GM12801 (cell line): ENCODE measurements around the gene TBC1D2.

Source experiments
- TF ChIP-seq, protein P1 (sequence below): IDR thresholded peaks from one replicate; pipeline ENCODE4 v1.5.1; 2011; ENCODE audit warnings: control low read depth; ENCODE audit not compliant: insufficient read length; ENCODE audit errors: extremely low read depth

The TBC1D2 gene

DNA sequence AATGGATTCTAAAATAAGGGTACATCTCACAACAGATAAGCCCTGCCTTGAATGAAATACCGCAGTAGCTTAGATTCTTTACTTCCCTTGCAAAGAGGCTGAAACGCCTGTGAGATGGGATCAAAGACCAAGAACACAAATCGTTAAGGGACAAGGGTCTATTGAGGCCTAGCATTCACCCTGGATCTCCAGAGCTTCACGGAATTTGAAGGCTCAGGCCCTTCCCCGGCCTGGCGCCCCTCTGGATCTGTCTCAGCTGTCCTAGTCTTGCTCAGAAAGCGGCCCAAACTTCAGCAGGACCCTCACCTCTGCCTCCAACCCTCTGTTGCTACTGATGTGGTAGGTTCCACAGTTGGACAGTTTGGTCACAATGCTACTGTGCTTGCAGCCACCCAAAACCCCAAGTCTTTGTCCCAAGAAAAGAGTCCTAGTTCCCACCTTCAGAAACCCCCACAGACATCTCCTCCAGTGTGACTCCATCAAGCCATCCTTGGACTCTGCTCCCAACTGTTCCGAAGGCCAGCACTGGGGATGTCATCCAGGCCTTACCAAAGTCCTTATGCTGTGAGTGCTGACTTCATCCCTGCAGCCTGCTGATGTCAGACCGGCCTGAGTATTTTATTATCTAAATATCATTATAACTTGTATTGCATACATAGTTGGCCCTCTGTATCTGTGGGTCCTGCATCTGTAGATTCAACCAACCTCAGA, 72.4 kb downstream of the TBC1D2 start:
- TF ChIP-seq, protein P1, sequence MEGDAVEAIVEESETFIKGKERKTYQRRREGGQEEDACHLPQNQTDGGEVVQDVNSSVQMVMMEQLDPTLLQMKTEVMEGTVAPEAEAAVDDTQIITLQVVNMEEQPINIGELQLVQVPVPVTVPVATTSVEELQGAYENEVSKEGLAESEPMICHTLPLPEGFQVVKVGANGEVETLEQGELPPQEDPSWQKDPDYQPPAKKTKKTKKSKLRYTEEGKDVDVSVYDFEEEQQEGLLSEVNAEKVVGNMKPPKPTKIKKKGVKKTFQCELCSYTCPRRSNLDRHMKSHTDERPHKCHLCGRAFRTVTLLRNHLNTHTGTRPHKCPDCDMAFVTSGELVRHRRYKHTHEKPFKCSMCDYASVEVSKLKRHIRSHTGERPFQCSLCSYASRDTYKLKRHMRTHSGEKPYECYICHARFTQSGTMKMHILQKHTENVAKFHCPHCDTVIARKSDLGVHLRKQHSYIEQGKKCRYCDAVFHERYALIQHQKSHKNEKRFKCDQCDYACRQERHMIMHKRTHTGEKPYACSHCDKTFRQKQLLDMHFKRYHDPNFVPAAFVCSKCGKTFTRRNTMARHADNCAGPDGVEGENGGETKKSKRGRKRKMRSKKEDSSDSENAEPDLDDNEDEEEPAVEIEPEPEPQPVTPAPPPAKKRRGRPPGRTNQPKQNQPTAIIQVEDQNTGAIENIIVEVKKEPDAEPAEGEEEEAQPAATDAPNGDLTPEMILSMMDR: no peak

DNA sequence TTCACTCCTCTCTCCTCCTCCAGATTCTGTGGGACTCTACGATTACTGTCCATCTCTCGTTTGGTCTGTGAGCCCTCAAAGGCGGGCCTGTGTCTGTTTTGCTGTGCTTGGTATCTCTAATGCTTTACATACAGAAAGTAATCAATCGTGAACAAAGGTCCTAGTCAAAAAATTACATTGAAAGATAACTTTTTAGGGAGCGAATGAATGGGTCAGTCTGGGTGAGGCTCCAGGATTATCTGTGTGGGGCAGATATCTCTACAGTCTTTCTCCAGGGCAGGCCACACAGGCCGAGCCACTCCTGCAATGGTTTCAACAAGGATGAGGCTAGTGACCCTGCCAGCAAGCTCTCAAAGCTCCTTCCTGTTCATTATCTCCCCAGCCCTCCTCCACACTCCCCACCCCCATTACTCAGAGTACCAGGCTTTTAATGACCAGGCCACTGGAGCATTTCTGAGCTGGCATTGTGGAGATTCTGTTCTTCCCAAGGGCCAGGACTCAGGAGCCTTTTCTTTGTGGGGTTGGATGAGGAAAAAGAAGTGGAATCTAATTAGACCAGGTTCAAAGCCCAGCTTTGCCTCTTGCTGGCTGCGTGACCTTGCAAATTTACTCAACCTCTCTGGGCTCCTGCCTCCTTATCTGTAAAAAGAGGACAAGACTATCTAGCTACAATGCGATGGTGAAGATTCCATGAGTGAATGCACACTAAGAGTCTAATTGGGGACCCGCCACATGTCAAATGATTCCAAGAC, 73.2 kb downstream of the TBC1D2 start:
- TF ChIP-seq, protein P1: no peak

DNA sequence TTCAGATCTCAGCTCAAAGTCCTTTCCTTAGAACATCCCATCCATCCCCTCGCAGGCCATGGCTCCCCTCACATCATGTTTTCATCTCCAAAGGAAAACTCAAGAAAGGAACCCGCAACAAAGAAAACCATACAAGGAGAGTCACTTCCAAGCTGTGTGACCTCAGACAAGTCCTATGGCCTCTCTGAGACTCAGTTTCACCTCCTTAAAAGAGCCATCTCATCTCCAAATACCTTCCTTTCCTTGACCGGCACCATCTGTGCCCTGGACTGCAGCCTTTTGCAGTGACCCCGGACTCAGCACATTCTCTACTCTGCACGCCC, 73.7 kb downstream of the TBC1D2 start:
- TF ChIP-seq, protein P1: no peak

DNA sequence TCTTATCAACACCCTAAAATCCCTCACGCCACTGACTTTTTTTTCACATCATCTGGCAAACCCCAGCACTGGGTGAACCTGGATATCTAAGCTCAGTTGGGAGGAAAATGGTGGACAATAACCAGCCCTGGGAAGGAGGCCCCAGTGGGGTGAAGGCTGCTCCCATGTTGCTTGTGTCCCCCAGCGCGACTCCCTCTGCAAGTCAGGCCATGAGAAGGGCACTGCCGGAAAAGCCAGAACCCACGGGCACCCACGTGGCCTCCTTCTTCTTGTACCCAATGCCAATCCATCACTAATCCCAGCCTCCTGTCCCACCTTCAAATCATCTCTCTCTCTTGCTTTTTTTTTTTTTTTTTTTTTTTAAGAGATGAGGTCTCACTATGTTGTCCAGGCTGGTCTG, 74.5 kb downstream of the TBC1D2 start:
- TF ChIP-seq, protein P1: no peak

DNA sequence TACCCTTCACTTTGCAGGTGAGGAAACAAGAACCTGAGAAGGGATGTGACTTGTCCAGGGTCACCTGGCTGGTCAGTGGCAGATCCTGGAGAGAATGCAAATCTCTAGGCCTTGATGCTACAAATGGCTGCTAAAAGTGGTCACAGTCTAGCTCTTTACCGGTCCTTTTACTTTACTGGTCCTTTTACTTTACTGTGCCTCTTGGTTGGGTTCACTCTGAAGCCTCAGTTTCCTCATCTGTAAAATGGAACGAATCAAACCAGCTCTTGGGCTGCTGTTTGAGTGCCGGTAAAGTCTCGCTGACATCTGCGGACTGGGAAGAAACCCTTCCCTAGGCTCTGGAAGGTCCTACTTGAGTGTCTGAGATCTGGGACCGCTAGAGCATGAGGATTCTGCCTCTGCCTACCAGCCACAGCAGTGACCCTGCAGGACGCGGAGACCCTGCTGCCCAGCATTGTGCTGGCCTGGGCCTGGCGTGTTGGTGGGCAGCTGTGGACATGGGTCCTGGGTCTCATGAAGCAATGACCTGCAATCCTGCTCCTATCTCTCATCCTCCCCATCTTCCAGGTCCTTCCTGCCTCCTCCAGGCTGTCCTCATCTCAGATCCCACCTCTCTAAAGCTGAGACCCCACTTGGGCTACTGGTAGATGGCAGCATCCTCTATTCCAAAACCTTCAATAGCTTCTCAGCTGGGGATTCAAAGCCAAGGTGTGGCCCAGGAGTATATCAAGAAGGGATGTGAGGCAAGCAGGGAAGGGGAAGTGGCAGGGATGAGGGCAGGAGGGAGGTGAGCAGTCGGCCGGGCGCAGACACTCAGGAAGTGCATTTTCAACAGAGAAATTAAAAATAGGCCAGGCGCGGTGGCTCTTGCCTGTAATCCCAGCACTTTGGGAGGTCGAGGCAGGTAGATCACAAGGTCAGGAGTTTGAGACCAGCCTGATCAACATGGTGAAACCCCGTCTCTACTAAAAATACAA, 76.3 kb downstream of the TBC1D2 start:
- TF ChIP-seq, protein P1: no peak

DNA sequence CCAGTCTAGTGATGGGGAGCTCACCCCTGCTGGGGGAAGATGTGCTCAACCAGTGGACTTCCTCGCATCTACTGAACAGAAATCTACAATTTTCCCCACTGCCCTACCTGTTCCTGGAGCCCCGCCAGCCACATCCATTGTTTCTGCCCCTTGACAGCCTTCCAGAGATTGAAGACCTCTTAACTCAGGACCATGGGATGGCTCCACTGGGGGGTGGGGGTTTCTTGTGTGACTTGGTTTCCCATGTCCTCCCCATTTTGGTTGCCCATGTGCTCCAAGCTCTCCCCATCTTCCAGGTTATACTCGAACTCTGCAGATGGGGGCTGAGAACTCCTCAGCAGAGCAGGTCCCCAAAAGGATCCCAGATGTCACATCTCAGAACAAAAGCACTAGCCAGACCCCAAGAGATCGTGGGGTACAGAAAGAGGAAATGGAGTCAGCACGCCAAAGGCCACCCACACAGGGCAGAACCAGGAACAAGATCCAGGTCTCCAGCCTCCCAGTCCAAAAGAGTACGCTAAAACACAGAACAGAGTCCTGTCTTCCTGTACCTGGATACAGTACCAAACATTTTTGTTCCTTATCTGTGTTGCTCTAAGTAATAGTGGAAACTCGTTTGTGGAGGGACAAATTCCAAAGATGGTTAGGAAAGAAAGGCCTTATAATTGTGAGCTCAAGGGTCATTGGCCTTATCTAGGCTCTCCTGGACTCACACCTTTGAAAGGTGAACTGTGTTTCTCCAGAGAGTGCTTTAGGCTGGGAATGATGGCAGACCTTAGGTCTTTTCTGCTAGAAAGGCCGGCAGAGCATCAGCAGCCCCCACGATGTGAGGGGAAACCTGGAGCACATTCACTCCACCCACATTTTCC, 78.8 kb downstream of the TBC1D2 start:
- TF ChIP-seq, protein P1: no peak

DNA sequence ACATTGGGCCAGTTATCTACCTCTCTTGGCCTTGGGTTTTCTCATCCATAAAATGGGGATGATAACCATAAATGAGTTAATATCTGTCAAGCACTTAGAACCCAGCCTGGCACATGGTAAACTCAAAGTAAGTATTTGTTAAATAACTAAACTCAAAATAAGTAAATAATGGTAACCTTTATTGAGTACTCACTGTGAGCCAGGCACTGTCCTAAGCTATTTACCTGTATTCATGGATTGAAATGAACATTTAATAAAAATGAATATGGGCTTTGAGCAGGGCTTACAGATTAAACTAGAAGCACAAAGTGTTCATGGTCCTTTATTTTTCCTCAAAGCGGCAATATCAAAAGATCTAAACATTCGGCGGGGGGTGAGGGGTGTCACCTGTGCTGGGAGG, 79.7 kb downstream of the TBC1D2 start:
- TF ChIP-seq, protein P1: no peak
